ENCODE data around the gene NTM.

NTM gene

GRCh38 chr11:131710511-131710910 lies 340.1 kb downstream of the NTM start:
- no peak for TF ChIP-seq CTCF (IDR thresholded peaks at IDR 0.05; ENCODE audit: low read depth, low read length)
- H3K4me3 ChIP-seq (ENCODE audit: low read depth, low read length), result no peak overlapping the region

- TF ChIP-seq CTCF (IDR thresholded peaks at IDR 0.05; ENCODE audit: low read depth, low read length), result no peak
- H3K4me3 ChIP-seq (ENCODE audit: low read depth, low read length), result no peak overlapping the region
These were observed 342.5 kb downstream of the NTM start for GRCh38 chr11:131712897-131713296.

GRCh38 chr11:131713529-131714134 lies 343.2 kb downstream of the NTM start:
- H3K4me3 ChIP-seq (ENCODE audit: low read depth, low read length), result no peak overlapping the region
- TF ChIP-seq CTCF (IDR thresholded peaks at IDR 0.05; ENCODE audit: low read depth, low read length), result no peak

- no peak overlapping the region for H3K4me3 ChIP-seq (ENCODE audit: low read depth, low read length)
- TF ChIP-seq CTCF (IDR thresholded peaks at IDR 0.05; ENCODE audit: low read depth, low read length), result no peak
These were observed 347.2 kb downstream of the NTM start for GRCh38 chr11:131717616-131718015.

GRCh38 chr11:131723088-131723487 lies 352.7 kb downstream of the NTM start:
- no peak overlapping the region for H3K4me3 ChIP-seq (ENCODE audit: low read depth, low read length)
- TF ChIP-seq CTCF (IDR thresholded peaks at IDR 0.05; ENCODE audit: low read depth, low read length), result no peak

GRCh38 chr11:131724436-131724975 lies 354.1 kb downstream of the NTM start:
- TF ChIP-seq CTCF (IDR thresholded peaks at IDR 0.05; ENCODE audit: low read depth, low read length), result no peak
- no peak overlapping the region for H3K4me3 ChIP-seq (ENCODE audit: low read depth, low read length)

- no peak for TF ChIP-seq CTCF (IDR thresholded peaks at IDR 0.05; ENCODE audit: low read depth, low read length)
- no peak overlapping the region for H3K4me3 ChIP-seq (ENCODE audit: low read depth, low read length)
These were observed 364.5 kb downstream of the NTM start for GRCh38 chr11:131734871-131735270.
